ENCODE data around the gene DFFB.
A peak's percentile ranks its signal among the peaks of the same experiment; 100 is the strongest.

Gene DFFB

DNA sequence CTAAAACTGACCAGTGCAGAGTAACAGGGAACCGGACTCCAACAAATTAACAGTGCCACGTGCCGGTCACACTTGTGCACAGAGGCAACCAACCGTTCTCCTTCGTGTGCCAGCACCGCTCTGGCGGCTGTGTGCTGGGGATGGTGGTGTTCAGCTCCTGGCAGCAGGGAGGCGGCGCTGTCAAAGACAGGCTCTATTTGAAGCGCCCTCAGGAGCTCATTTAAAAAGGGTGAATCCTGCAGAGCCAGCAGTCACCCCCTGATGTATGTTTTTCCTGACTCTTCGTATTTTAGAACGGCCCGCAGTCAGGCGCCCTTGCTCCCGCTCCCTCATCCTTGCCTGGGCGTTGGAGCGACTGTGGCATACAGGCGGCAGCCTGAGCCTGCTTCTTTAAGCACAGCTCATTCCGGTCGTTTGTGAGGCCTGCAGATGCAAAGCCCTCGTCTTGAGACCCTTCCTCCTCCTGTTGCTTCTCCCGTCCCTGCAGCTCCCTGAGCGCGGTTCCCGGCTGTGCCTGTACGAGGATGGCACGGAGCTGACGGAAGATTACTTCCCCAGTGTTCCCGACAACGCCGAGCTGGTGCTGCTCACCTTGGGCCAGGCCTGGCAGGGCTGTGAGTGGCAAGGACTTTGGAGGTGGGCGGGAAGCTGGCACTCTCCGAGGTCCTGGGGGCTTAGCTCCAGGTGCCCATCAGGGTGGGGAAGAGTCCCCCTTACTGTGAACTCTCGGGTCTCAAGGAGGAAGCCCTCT is 1.1 kb downstream of the DFFB start:
- no peak for DNase-seq (ENCODE audit: insufficient read length)
- TF ChIP-seq POLR2A (IDR thresholded peaks at IDR 0.05; ENCODE audit: low read depth, low read length) = no peak
- TF ChIP-seq POLR2AphosphoS5 (IDR thresholded peaks at IDR 0.05; ENCODE audit: low read depth, low read length) = no peak
- no peak for TF ChIP-seq TAF1 (IDR thresholded peaks at IDR 0.05; ENCODE audit: borderline replicate concordance, low read depth, low read length)
- FAIRE-seq = no peak

DNA sequence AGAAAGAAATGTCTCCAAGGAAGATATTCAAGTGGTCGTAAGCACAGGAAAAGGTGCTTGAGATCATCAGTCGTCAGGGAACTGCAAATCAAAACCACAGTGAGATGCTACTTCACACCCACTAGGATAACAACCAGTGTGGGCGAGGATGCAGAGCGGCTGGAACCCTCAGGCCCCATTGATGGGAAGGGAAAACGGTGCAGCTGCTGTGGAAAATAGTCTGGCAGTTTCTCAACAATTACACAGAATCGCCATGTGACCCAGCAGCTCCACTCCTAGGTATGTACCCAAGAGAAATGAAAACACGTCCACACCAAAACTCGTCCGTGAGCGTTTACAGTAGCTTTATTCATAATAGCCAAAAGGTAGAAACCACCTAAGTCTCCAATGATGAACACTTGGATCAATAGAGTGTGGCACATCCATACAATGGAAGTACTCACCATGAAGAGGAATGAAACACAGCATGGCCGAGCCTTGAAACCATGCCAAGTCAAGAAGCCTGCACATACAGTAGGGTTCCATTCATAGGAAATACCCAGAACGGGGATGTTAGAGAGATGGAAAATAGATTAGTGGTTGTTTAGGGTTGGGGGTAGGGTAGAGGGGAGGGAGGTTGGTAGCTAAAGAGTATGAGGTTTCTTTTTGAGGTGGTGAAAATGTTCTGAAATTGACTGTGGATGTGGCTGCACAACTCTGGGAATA is 6.1 kb downstream of the DFFB start:
- DNase-seq (ENCODE audit: insufficient read length) (no peak), FAIRE-seq (no peak)
- TF ChIP-seq POLR2AphosphoS5 (IDR thresholded peaks at IDR 0.05; ENCODE audit: low read depth, low read length) (no peak), TAF1 (IDR thresholded peaks at IDR 0.05; ENCODE audit: borderline replicate concordance, low read depth, low read length) (no peak), POLR2A (IDR thresholded peaks at IDR 0.05; ENCODE audit: low read depth, low read length) (no peak)

DNA sequence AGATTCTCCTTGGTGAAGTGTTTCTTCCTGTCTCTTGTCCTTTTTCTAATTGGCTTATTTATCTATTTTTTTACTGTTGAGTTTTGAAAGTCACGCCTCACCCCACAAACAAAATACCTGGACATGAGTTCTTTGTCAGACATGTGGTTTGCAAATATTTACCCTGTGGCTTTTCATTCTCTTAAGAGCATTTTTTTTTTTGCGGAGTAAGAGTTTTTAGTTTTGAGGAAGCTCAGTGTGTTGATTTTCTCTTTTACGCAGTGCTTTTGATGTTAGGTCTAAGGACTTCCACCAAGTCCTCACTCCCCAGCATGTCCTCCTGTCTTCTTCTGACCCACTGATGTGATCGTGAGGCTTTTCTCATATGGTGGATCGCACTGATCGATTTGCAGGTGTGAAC is 7.6 kb downstream of the DFFB start:
- FAIRE-seq = no peak

DNA sequence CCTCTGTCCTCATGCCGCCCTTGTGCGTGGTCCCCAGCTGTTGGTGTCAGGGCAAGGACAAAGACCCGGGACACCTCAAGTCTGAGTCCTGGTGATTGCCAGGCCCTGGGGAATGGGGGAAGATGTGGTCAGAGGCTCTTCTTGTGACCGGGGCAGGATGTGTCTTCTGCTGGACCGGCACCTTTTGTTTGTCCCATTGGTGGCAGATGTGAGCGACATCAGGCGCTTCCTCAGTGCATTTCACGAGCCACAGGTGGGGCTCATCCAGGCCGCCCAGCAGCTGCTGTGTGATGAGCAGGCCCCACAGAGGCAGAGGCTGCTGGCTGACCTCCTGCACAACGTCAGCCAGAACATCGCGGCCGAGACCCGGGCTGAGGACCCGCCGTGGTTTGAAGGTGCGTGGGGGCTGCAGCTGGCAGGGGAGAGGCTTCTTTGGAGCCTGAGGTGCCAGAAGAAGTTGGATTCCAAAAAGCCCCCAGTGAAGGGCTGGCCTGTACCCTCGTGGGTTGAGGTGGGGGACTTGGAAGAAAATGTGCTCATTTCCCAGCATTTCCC is 8.4 kb downstream of the DFFB start:
- no peak for TF ChIP-seq TAF1 (IDR thresholded peaks at IDR 0.05; ENCODE audit: borderline replicate concordance, low read depth, low read length)
- no peak for TF ChIP-seq POLR2A (IDR thresholded peaks at IDR 0.05; ENCODE audit: low read depth, low read length)
- no peak for TF ChIP-seq POLR2AphosphoS5 (IDR thresholded peaks at IDR 0.05; ENCODE audit: low read depth, low read length)
- DNase-seq (ENCODE audit: insufficient read length) = no peak
- no peak for FAIRE-seq

More for the DNA sequence above, 7.6 kb downstream of the DFFB start:
- no peak for DNase-seq (ENCODE audit: insufficient read length)
- TF ChIP-seq TAF1 (IDR thresholded peaks at IDR 0.05; ENCODE audit: borderline replicate concordance, low read depth, low read length) (no peak), POLR2A (IDR thresholded peaks at IDR 0.05; ENCODE audit: low read depth, low read length) (no peak), POLR2AphosphoS5 (IDR thresholded peaks at IDR 0.05; ENCODE audit: low read depth, low read length) (no peak)

DNA sequence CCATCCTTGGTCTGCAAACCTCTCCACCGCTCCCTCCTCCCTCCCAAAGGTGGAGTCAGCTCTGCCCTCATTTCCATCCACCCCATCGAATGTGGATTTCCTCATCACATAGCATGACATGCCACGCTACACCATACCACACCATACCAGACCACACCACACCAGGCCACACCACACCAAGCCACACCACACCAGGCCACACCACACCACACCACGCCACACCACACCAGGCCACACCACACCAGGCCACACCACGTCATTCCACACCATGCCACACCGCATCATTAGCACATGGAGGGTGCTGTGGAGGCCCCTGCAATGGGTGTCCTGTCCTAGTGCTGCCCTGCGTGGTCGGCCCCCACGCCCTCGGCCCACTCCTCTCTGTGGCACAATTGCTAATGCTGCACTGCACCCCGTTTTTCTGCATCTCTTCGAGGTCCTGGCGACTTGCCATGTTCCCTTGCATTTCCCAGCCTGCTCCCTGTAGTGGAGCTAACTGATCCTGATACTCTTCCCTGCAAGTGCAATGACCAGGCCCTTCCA is 11.3 kb downstream of the DFFB start:
- peak; percentile 9 for FAIRE-seq
- no peak for TF ChIP-seq POLR2AphosphoS5 (IDR thresholded peaks at IDR 0.05; ENCODE audit: low read depth, low read length)
- DNase-seq (ENCODE audit: insufficient read length) = no peak

DNA sequence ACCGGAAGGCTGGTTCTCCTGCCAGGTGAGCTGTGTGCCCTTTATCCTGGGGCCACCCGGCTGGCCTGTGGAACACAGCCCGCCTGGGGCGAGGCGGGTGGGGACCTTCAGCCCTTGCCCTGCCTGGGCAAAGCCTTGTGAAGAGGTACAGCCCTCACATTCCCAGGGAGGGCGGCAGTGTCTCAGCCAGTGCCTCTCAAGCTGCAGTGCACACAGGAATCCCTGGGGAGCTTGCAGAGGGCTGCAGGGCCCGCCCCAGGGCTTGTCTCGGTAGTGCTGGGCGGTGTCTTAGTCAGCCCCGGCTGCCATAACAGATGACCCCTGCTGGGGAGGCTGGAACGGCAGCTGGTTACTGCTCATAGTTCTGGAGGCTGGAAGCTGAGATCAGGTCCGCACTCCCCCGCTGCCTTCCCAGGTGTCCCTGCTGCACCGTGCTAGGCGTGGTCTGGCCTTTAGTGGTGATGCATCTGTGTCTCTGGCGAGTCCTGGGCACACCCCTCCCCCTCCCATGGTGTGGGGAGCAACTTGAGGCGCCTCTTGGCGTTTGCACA is 12.6 kb downstream of the DFFB start:
- DNase-seq (ENCODE audit: insufficient read length) = no peak
- FAIRE-seq = no peak
- TF ChIP-seq POLR2AphosphoS5 (IDR thresholded peaks at IDR 0.05; ENCODE audit: low read depth, low read length) = no peak
- no peak for TF ChIP-seq POLR2A (IDR thresholded peaks at IDR 0.05; ENCODE audit: low read depth, low read length)
- TF ChIP-seq TAF1 (IDR thresholded peaks at IDR 0.05; ENCODE audit: borderline replicate concordance, low read depth, low read length) = no peak

DNA sequence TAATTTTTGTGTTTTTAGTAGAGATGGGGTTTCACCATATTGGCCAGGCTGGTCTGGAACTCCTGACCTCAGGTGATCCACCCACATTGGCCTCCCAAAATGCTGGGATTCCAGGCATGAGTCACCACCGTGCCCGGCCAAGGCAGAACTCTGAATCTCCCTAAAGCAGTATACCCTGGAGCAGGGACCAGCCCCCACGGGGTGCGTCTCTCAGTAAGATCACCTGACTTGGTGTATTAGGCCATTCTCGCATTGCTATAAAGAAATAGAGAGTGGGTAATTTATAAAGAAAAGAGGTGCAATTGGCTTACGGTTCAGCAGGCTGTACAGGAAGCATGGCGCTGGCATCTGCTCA is 14.2 kb downstream of the DFFB start:
- TF ChIP-seq POLR2A (IDR thresholded peaks at IDR 0.05; ENCODE audit: low read depth, low read length) (no peak), TAF1 (IDR thresholded peaks at IDR 0.05; ENCODE audit: borderline replicate concordance, low read depth, low read length) (no peak), POLR2AphosphoS5 (IDR thresholded peaks at IDR 0.05; ENCODE audit: low read depth, low read length) (no peak)
- no peak for DNase-seq (ENCODE audit: insufficient read length)
- FAIRE-seq = no peak

DNA sequence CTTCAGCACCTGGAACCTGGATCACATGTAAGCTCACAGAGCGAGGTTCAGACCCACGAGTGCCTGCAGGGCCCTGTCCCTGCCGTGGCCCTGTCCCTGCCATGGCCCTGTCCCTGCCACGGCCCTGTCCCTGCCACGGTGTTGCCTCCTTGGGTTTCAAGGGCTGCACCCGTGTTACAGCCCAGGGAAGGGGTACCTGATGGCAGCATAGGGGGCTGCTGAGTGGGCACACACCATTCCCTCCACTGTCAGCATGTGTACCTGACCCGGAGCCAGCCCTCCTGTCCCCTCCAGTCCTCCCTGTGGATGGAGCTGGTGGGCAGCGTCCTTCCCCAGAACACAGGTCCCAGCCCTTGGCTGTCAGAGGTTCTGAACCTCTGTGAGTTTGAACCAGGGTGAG is 15.3 kb downstream of the DFFB start:
- FAIRE-seq (no peak), DNase-seq (ENCODE audit: insufficient read length) (no peak)
- no peak for TF ChIP-seq POLR2A (IDR thresholded peaks at IDR 0.05; ENCODE audit: low read depth, low read length)

DNA sequence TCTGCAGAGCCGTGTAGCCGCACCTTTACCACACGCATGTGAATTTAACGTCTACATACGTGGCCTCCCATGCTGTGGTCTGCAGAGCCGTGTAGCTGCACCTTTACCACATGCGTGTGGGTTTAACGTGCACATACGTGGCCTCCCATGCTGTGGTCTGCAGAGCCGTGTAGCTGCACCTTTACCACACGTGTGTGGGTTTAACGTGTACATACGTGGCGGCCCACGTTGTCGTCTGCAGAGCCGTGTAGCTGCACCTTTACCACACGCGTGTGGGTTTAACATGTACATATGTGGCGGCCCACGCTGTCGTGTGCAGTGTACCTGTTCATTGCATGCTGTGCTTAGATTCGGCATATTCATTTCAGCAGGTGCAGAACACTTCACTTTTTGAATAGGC is 17.5 kb downstream of the DFFB start:
- no peak for TF ChIP-seq POLR2A (IDR thresholded peaks at IDR 0.05; ENCODE audit: low read depth, low read length)
- TF ChIP-seq TAF1 (IDR thresholded peaks at IDR 0.05; ENCODE audit: borderline replicate concordance, low read depth, low read length) = no peak
- no peak for TF ChIP-seq POLR2AphosphoS5 (IDR thresholded peaks at IDR 0.05; ENCODE audit: low read depth, low read length)
- no peak for DNase-seq (ENCODE audit: insufficient read length)
- FAIRE-seq = no peak

DNA sequence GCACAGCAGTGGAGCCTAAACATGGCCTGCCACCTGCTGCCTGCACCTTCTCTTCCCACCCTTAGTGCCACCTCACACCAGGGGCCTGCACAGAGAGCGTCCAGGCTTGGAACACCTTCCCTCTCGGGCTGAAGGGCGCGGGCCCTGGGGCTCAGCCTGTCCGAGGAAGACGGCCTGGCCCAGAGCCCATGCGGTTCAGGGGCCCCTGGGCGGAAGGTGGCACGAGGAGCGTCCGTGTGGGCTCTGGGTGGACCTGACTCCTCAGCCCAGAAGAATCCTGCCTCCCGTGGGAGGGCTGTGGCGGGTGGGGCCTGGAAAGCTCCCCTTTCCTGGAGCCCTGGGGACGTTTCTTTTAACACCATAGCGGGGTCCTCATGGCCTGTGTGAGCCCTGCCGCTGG is 19.4 kb downstream of the DFFB start:
- no peak for TF ChIP-seq TAF1 (IDR thresholded peaks at IDR 0.05; ENCODE audit: borderline replicate concordance, low read depth, low read length)
- TF ChIP-seq POLR2AphosphoS5 (IDR thresholded peaks at IDR 0.05; ENCODE audit: low read depth, low read length) = no peak
- TF ChIP-seq POLR2A (IDR thresholded peaks at IDR 0.05; ENCODE audit: low read depth, low read length) = no peak
- FAIRE-seq = no peak
- DNase-seq (ENCODE audit: insufficient read length) = no peak

DNA sequence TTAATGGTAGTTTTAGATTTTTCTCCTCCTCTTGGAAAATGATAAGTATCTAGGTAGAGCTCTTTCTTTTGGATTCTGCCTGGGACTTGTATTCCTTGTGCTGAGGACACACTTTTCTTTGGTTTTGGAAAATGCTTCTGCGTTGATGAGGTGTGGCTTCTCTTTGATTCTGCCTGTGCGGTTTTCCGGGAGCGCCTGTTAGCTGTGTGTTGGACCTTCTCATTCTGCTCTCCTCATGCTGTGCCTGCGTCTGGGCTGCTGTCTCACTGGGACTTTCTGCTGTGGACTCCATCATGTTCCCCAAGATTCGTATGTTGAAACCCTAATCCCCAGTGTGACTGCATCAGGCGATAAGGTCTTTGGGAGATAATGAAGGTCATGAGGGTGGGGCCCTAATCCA is 21.8 kb downstream of the DFFB start:
- DNase-seq (ENCODE audit: insufficient read length) (no peak), FAIRE-seq (no peak)
- TF ChIP-seq POLR2A (IDR thresholded peaks at IDR 0.05; ENCODE audit: low read depth, low read length) = no peak
